NCI-H69 (cell line): ENCODE data around the gene ALG13.
"Not testable (repeated sequence)": the region's sequence is repeated elsewhere in the genome, so short reads cannot be mapped to it uniquely, and the experiment has no call there.

Source experiments
- DNase-seq: peaks from one replicate; lab custom pipeline; 2025; lab: John Stamatoyannopoulos, UW

ALG13 gene

DNA sequence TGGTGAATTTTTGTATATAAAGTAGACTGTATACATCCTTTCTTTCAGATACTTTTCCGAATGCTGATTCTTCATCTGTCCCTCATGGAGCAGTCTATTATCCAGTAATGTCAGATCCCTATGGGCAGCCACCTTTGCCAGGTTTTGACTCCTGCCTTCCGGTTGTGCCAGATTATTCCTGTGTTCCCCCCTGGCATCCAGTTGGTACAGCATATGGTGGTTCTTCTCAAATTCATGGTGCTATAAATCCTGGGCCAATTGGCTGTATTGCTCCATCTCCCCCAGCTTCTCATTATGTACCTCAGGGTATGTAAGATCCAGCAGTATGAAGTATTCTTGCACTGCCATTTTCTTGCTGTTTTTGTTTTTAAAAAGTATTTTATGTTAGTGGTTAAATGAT is 78.7 kb downstream of the ALG13 start:
- DNase-seq: peak; percentile 40

DNA sequence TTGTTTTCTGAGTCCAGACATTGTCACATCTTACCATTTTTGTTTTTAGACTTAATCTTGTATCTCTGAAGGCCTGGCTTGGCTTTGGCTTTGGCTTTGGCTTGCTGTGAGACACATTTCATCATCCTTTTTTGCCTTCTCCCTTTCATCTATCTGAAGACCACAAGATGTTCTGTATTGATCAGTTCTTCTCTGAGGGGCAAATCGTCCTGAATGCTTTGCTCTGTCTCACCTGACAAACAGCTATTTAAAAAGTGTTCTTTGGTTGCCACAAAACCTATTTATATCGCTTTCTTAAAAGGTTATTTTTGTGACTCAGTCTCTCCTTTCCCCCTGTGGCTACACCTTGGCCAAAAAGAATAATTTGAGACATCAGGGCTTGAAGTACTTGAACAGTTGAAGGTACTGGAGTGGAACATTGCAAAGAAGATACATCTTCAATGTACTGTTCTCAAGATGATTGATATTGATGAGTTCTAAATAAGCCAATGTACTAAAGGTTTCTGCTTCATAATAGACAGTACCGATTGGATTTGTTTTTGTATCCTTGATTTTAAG is 80.7 kb downstream of the ALG13 start:
- DNase-seq: no peak

DNA sequence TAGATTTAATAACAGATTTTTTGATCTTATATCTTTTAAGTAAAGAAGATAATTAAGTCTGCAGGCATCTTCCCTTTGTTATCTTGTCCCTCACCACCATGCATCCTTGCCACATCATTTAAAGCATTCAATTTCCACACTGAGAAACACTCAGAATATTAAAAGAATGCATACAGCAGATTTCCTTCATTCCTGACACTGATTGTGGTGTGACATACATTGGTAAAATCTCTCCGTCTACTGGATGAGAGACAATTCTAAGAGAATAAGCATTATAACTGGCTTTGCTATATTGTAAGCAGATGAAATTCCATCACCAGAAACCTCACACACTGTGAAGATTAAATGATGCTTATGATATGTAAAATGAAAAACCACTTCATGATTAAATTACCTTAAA is 97.6 kb downstream of the ALG13 start:
- DNase-seq: no peak

DNA sequence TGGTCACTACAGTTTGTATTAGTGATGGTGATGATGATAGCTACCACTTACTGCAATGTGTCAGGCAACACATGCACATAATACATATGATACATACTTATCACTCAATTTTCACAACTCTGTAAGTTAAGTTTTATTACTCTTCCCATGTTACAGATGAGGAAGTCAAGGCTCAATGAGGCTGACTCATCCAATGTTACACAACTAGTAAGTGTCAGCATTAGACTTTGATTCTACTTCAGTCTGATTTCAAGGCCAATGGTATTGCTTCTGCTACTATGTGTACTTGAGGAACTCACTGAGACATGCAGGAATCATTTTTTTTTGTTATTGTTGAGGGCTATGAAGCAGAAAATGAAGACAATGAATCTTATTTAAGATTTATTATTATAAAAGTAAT is 98.6 kb downstream of the ALG13 start:
- DNase-seq: no peak

DNA sequence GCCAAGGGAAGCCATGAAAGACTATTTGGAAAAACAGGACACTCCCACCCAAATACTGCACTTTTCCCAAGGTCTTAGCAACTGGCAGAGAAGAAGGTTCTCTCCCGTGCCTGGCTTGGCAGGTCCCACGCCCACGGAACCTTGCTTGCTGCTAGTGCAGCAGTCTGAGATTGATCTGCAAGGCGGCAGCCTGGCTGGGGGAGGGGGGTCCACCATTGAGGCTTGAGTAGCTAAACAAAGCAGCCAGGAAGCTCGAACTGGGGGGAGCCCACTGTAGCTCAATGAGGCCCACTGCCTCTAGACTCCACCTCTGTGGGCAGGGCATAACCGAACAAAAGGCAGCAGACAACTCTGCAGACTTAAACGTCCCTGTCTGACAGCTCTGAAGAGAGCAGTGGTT is 103.7 kb downstream of the ALG13 start:
- DNase-seq: no peak

DNA sequence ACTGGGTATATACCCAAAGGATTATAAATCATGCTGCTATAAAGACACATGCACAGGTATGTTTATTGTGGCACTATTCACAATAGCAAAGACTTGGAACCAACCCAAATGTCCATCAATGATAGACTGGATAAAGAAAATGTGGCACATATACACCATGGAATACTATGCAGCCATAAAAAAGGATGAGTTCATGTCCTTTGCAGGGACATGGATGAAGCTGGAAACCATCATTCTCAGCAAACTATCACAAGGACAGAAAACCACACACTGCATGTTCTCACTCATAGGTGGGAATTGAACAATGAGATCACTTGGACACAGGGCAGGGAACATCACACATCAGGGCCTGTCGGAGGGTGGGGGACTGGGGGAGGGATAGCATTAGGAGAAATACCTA is 109.1 kb downstream of the ALG13 start:
- DNase-seq: not testable (repeated sequence)
